RWPE1 (cell line): Measurements from ENCODE around the gene ZFAND3.

ENCODE experiments used
- CTCF ChIA-PET: fragments of 350-600 bp; sonication (Branson Sonifier 250); formaldehyde crosslinking; extraction: SDS; loops from one replicate; lab custom pipeline; 2021; lab: Yijun Ruan, JAX
- POLR2A ChIA-PET: fragments of 400-600 bp; formaldehyde crosslinking; extraction: SDS; loops from one replicate; lab custom pipeline; 2020; ENCODE audit warnings: antibody characterized with exemption; ENCODE audit not compliant: low non-redundant PET; lab: Yijun Ruan, JAX
- DNase-seq: peaks from one replicate; pipeline ENCODE4 v3.0.0; 2012; ENCODE audit warnings: low spot score
- H3K27ac ChIP-seq: fragments of 450-650 bp; 2 replicates; pipeline ENCODE4 v1.5.1; 2017
- TF ChIP-seq, protein P1 (sequence below): fragments of 450-650 bp; conservative IDR thresholded peaks from 2 replicates; pipeline ENCODE4 v1.5.1; 2017; ENCODE audit warnings: low read depth, mild to moderate bottlenecking

ZFAND3 gene

DNA sequence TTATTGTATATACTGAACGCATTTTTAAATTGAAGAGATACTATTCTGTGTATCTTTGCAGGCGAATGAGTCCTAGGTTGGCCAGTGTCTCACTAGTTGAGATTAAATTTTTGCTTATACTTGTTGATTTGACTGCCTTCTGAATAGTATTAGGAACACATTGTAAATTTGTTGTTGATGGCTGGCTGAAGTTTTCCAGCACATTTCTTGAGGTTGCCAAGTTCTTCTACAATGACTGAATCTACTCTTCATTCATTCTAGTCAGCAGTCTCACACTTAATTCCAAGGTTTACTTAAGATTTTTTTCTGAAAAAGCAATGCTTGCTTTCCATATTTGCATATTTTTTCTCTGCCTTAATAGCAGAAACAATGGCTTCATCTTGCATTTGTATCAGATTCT lies 151.7 kb downstream of the ZFAND3 start:
- DNase-seq: no peak
- ChIA-PET CTCF (no interaction called here), POLR2A (no interaction called here)
- TF ChIP-seq, protein P1, sequence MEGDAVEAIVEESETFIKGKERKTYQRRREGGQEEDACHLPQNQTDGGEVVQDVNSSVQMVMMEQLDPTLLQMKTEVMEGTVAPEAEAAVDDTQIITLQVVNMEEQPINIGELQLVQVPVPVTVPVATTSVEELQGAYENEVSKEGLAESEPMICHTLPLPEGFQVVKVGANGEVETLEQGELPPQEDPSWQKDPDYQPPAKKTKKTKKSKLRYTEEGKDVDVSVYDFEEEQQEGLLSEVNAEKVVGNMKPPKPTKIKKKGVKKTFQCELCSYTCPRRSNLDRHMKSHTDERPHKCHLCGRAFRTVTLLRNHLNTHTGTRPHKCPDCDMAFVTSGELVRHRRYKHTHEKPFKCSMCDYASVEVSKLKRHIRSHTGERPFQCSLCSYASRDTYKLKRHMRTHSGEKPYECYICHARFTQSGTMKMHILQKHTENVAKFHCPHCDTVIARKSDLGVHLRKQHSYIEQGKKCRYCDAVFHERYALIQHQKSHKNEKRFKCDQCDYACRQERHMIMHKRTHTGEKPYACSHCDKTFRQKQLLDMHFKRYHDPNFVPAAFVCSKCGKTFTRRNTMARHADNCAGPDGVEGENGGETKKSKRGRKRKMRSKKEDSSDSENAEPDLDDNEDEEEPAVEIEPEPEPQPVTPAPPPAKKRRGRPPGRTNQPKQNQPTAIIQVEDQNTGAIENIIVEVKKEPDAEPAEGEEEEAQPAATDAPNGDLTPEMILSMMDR: no peak
- no peak overlapping the region for H3K27ac ChIP-seq

- TF ChIP-seq, protein P1: no peak
- ChIA-PET POLR2A (no interaction called here), CTCF (interaction anchor here (0.6 to 0.7 kb wide), 3 partner anchors 65 to 1126 kb away, joined by 3 to 6 read pairs (median 3); no protein-coding TSS in a partner anchor)
- no peak overlapping the region for H3K27ac ChIP-seq
- DNase-seq: no peak
These were observed 152.3 kb downstream of the ZFAND3 start for GRCh38 chr6:37971711-37972390.

DNA sequence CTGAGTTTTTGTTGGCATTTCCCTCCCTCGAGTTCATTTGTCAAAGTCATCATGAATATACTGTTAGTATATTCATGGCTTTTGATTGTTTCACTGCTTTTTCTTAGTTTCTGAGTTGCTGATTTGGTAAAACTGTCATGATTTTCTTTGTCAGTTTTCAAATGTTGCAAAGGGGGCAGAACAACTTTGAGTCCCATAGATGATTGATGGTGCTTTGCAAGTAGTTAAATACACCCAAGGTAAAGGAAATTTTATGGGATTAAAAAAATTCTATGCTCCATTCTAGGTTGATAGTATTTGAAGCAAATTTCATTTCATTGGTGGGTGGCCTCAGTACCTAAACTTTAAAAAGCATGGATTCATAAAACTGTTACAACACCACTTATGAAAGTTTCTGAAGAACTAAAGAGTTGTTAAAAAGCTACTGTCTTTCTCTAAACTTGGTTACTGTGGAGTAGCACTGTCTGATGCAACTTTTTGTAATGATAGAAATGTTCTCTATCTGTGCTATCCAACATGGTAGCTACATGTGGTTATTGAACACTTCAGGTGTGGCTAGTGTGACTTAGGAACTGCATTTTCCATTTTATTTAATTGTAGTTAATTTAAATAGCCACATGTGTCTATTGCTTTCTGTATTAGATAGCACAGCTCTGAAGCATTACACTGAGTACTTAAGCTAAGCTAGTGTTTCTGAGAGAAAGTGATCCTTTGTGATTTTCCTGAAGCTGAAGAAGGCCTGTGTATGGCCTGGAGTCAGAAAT lies 153.6 kb downstream of the ZFAND3 start:
- TF ChIP-seq, protein P1: no peak
- ChIA-PET POLR2A (no interaction called here), CTCF (no interaction called here)
- H3K27ac ChIP-seq: no peak overlapping the region
- no peak for DNase-seq

DNA sequence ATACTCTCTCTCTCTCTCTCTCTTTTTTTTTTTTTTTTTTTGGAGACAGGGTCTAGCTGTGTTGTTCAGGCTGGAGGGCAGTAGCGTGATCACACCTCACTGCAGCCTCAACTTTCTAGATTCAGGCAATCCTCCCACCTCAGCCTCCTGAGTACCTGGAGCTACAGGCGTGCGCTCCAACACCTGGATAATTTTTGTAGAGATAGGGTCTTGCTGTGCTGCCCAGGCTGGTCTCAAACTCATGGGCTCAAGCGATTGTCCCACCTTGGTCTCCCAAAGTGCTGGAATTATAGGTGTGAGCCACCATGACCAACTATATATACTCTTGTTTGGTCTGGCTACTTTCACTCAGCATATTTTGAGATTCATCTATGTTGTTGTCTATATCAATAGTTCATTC lies 154.9 kb downstream of the ZFAND3 start:
- TF ChIP-seq, protein P1: no peak
- ChIA-PET CTCF (no interaction called here), POLR2A (no interaction called here)
- no peak for DNase-seq
- no peak overlapping the region for H3K27ac ChIP-seq

DNA sequence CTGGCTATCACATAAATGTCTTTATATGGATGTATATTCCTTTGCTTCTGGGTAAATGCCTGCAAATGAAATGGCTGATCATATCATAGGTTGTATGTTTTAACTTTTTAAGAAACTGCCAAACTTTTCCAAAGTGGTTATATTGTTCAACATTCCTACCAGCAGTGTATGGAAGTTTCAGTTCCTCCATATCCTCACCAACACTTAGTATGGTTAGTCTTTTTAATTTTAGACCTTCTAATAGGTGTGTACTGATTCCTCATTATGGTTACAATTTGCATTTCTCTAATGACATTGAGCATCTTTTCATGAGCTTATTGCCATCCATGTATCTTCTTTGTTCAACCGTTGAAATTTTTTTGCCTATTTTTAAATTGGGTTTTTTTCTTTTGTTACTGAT lies 155.4 kb downstream of the ZFAND3 start:
- no peak overlapping the region for H3K27ac ChIP-seq
- POLR2A ChIA-PET: no interaction called here
- CTCF ChIA-PET: no interaction called here
- DNase-seq: no peak
- TF ChIP-seq, protein P1: no peak

GRCh38 chr6:37977715-37978114 lies 158.2 kb downstream of the ZFAND3 start:
- POLR2A ChIA-PET: no interaction called here
- DNase-seq: no peak
- H3K27ac ChIP-seq: no peak overlapping the region
- CTCF ChIA-PET: no interaction called here
- TF ChIP-seq, protein P1: no peak
